IMR-90 (cell line): ENCODE data around the gene ZYG11A. TPM values are rescaled to one million over a fixed set of nuclear protein-coding genes. Genes with fewer than 3 reads are reported as not detected.

ENCODE experiments used
- ATAC-seq: fragments of 200-7000 bp; cut with Tn5 transposase; 2 replicates; pipeline ENCODE4 v1.9.1; 2020; ENCODE audit warnings: low read depth, mild to moderate bottlenecking, moderate library complexity
- BruUV-seq: library from RNA; stranded (reverse); fragments of 400-500 nt; replicated peaks from 2 replicates; lab custom pipeline; 2021; lab: Mats Ljungman, UMichigan
- CTCF ChIA-PET: fragments of 300-600 bp; formaldehyde crosslinking; extraction: SDS; loops from one replicate; lab custom pipeline; 2021; ENCODE audit warnings: antibody characterized with exemption; lab: Yijun Ruan, JAX
- POLR2A ChIA-PET: fragments of 300-600 bp; sonication (Branson Sonifier 250); formaldehyde crosslinking; loops from one replicate; lab custom pipeline; 2022; ENCODE audit warnings: antibody characterized with exemption; ENCODE audit not compliant: unreplicated experiment; lab: Charles Lee
- DNase-seq: peaks from one replicate; pipeline ENCODE4 v3.0.0; 2013
- H2AFZ ChIP-seq: replicated peaks from 2 replicates; pipeline ENCODE3; 2013; ENCODE audit warnings: low read length, mild to moderate bottlenecking; ENCODE audit not compliant: poor library complexity
- H2AK5ac ChIP-seq: 2 replicates; pipeline ENCODE4 v1.6.1; 2013; ENCODE audit warnings: low read depth, low read length, inconsistent platforms
- H2AK9ac ChIP-seq: replicated peaks from 2 replicates; pipeline ENCODE3; 2013; ENCODE audit warnings: mild to moderate bottlenecking, low read depth, low read length, moderate library complexity; ENCODE audit not compliant: poor library complexity
- H2BK120ac ChIP-seq: 2 replicates; pipeline ENCODE4 v1.6.1; 2013; ENCODE audit warnings: low read depth, low read length, inconsistent platforms
- H2BK15ac ChIP-seq: 3 replicates; pipeline ENCODE4 v1.6.1; 2013; ENCODE audit warnings: low read depth, low read length, inconsistent platforms
- H2BK20ac ChIP-seq: 2 replicates; pipeline ENCODE4 v1.6.1; 2013; ENCODE audit warnings: low read depth, mild to moderate bottlenecking, inconsistent platforms, low read length, moderate library complexity
- H2BK5ac ChIP-seq: 2 replicates; pipeline ENCODE4 v1.6.1; 2013; ENCODE audit warnings: mild to moderate bottlenecking, low read depth, low read length, inconsistent platforms; ENCODE audit not compliant: poor library complexity, severe bottlenecking
- H3K14ac ChIP-seq: replicated peaks from 2 replicates; pipeline ENCODE4 v1.6.1; 2013; ENCODE audit warnings: low read depth, low read length, inconsistent platforms
- H3K18ac ChIP-seq: 2 replicates; pipeline ENCODE4 v1.6.1; 2013; ENCODE audit warnings: low read depth, low read length, control low read depth
- H3K23ac ChIP-seq: 2 replicates; pipeline ENCODE4 v1.6.1; 2013; ENCODE audit warnings: low read depth, low read length, inconsistent platforms
- H3K27ac ChIP-seq: 2 replicates; pipeline ENCODE4 v1.5.1; 2013; ENCODE audit warnings: mild to moderate bottlenecking, control low read depth, low read length; ENCODE audit not compliant: insufficient read depth
- H3K27me3 ChIP-seq: 2 replicates; pipeline ENCODE4 v1.6.1; 2013; ENCODE audit warnings: low read length; ENCODE audit not compliant: control insufficient read depth, insufficient read depth
- H3K36me3 ChIP-seq: 2 replicates; pipeline ENCODE4 v1.6.1; 2013; ENCODE audit warnings: low read length, mixed read lengths; ENCODE audit not compliant: control insufficient read depth, insufficient read depth
- H3K4ac ChIP-seq: 2 replicates; pipeline ENCODE4 v1.6.1; 2013; ENCODE audit warnings: low read depth, low read length, inconsistent platforms
- H3K4me1 ChIP-seq: 2 replicates; pipeline ENCODE4 v1.6.1; 2013; ENCODE audit warnings: low read length, mixed read lengths; ENCODE audit not compliant: control insufficient read depth, insufficient read depth
- H3K4me2 ChIP-seq: 2 replicates; pipeline ENCODE4 v1.6.1; 2013; ENCODE audit warnings: low read depth, mild to moderate bottlenecking, control low read depth, low read length, moderate library complexity
- H3K4me3 ChIP-seq: 2 replicates; pipeline ENCODE4 v1.5.1; 2013; ENCODE audit warnings: low read depth, mild to moderate bottlenecking, control low read depth, low read length, moderate library complexity; ENCODE audit not compliant: insufficient read depth
- H3K56ac ChIP-seq: 2 replicates; pipeline ENCODE4 v1.6.1; 2013; ENCODE audit warnings: low read length, inconsistent platforms; ENCODE audit not compliant: insufficient read depth; ENCODE audit errors: extremely low read depth
- H3K79me1 ChIP-seq, 2 experiments: 2 replicates each; pipeline ENCODE4 v1.6.1; 2013; ENCODE audit warnings: low read length in 2 of 2, inconsistent platforms in 1 of 2, low read depth in 1 of 2
- H3K9ac ChIP-seq: 2 replicates; pipeline ENCODE4 v1.6.1; 2013; ENCODE audit warnings: low read depth, low read length, control low read depth
- H3K9me1 ChIP-seq: 2 replicates; pipeline ENCODE4 v1.6.1; 2013; ENCODE audit warnings: low read length, inconsistent platforms; ENCODE audit not compliant: insufficient read depth
- H3K9me3 ChIP-seq: 2 replicates; pipeline ENCODE4 v1.6.1; 2013; ENCODE audit warnings: low read length; ENCODE audit not compliant: control insufficient read depth, insufficient read depth
- H4K20me1 ChIP-seq: 2 replicates; pipeline ENCODE4 v1.6.1; 2013; ENCODE audit warnings: low read length, inconsistent platforms; ENCODE audit not compliant: insufficient read depth
- H4K5ac ChIP-seq: 2 replicates; pipeline ENCODE4 v1.6.1; 2013; ENCODE audit warnings: mild to moderate bottlenecking, low read depth, low read length, control low read depth
- H4K8ac ChIP-seq, 2 experiments: 2 replicates each; pipeline ENCODE4 v1.6.1; 2013; ENCODE audit warnings: low read depth in 2 of 2, low read length in 2 of 2, control low read depth in 1 of 2, inconsistent platforms in 1 of 2
- H4K91ac ChIP-seq: 2 replicates; pipeline ENCODE4 v1.6.1; 2013; ENCODE audit warnings: low read depth, low read length, inconsistent platforms; ENCODE audit not compliant: insufficient read depth
- BHLHE40 ChIP-seq: fragments of 150-350 bp; IDR thresholded peaks from 2 replicates; pipeline ENCODE4 v1.6.1; 2016; ENCODE audit warnings: mild to moderate bottlenecking, low read depth, low read length
- CEBPB ChIP-seq: IDR thresholded peaks from 2 replicates; pipeline ENCODE4 v1.6.1; 2012; ENCODE audit warnings: low read depth, low read length, improper control_type of control experiment
- CHD1 ChIP-seq: IDR thresholded peaks from 2 replicates; pipeline ENCODE4 v1.6.1; 2012; ENCODE audit warnings: low read depth, low read length, improper control_type of control experiment
- FOS ChIP-seq: fragments of 150-350 bp; IDR thresholded peaks from 2 replicates; pipeline ENCODE4 v1.6.1; 2016; ENCODE audit warnings: low read depth, low read length
- MAFK ChIP-seq: IDR thresholded peaks from 2 replicates; pipeline ENCODE4 v1.6.1; 2012; ENCODE audit warnings: low read depth, low read length, improper control_type of control experiment
- MAZ ChIP-seq: IDR thresholded peaks from 2 replicates; pipeline ENCODE4 v1.6.1; 2012; ENCODE audit warnings: low read depth, mild to moderate bottlenecking, low read length, improper control_type of control experiment, moderate library complexity, borderline replicate concordance
- MXI1 ChIP-seq: IDR thresholded peaks from 2 replicates; pipeline ENCODE4 v1.6.1; 2012; ENCODE audit warnings: low read depth, mild to moderate bottlenecking, low read length, moderate library complexity, borderline replicate concordance
- NFE2L2 ChIP-seq: fragments of 150-350 bp; IDR thresholded peaks from 2 replicates; pipeline ENCODE4 v1.6.1; 2016; ENCODE audit warnings: low read depth, mild to moderate bottlenecking, low read length
- POLR2A ChIP-seq: IDR thresholded peaks from 2 replicates; pipeline ENCODE4 v1.6.1; 2012; ENCODE audit warnings: mild to moderate bottlenecking, low read depth, low read length
- RAD21 ChIP-seq: IDR thresholded peaks from 2 replicates; pipeline ENCODE4 v1.6.1; 2012; ENCODE audit warnings: low read length, improper control_type of control experiment
- RCOR1 ChIP-seq: IDR thresholded peaks from 2 replicates; pipeline ENCODE4 v1.6.1; 2012; ENCODE audit warnings: mild to moderate bottlenecking, low read length, improper control_type of control experiment; ENCODE audit not compliant: insufficient replicate concordance
- RFX5 ChIP-seq: IDR thresholded peaks from 2 replicates; pipeline ENCODE4 v1.8.0; 2012; ENCODE audit warnings: low read depth, mild to moderate bottlenecking, low read length, moderate library complexity
- SMC3 ChIP-seq: fragments of 150-350 bp; IDR thresholded peaks from 2 replicates; pipeline ENCODE4 v1.6.1; 2016; ENCODE audit warnings: low read depth, mild to moderate bottlenecking, antibody characterized with exemption, low read length, moderate library complexity
- WGBS, 2 experiments: methylation state at CpG; one replicate each; pipeline versions ENCODE4 v1.1.5 to v1.1.7; 2013; ENCODE audit warnings: missing lambda C conversion rate in 2 of 2; ENCODE audit not compliant: insufficient read length in 1 of 2; ENCODE audit errors: extremely low coverage in 2 of 2; 5-methylcytosine and 5-hydroxymethylcytosine counted together
- dilution Hi-C: fragments of 300-500 bp; cut with HindIII; formaldehyde crosslinking; loops from one replicate; pipeline ENCODE4 v1.14.3; 2018; ENCODE audit warnings: low sequenced_read_pairs; ENCODE audit not compliant: unreplicated experiment
- in situ Hi-C: fragments of 300-500 bp; cut with MboI; formaldehyde crosslinking; loops from 3 replicates; pipeline ENCODE4 v1.14.3; 2019; ENCODE audit warnings: low sequenced_read_pairs, inconsistent platforms, mixed read lengths
- intact Hi-C: fragments of 100-400 bp; cut with micrococcal nuclease; formaldehyde crosslinking; loops from 2 replicates; pipeline ENCODE4 v1.10.0; 2022
- polyA plus RNA-seq, 3 experiments: library from polyadenylated mRNA; depleted of rRNA; stranded (reverse); fragments of >200 nt; gene quantifications; 2 replicates each; pipeline ENCODE4 v1.2.3, GENCODE V29; 2012; ENCODE audit warnings: low replicate concordance in 1 of 3
- total RNA-seq: library from RNA; depleted of rRNA; stranded (reverse); fragments of >200 nt; gene quantifications from 2 replicates; pipeline ENCODE4 v1.2.3, GENCODE V29; 2012
- TF ChIP-seq, protein P1 (sequence below): fragments of 150-350 bp; IDR thresholded peaks from 2 replicates; pipeline ENCODE4 v1.6.1; 2016; ENCODE audit warnings: low read depth, mild to moderate bottlenecking, low read length, moderate library complexity, borderline replicate concordance
- TF ChIP-seq, protein P2 (sequence below): fragments of 150-350 bp; IDR thresholded peaks from 2 replicates; pipeline ENCODE4 v1.6.1; 2017; ENCODE audit warnings: mild to moderate bottlenecking, antibody characterized with exemption, low read length, low read depth
- TF ChIP-seq, protein P3 (sequence below): conservative IDR thresholded peaks from 2 replicates; pipeline ENCODE4 v1.5.1; 2012; ENCODE audit warnings: mild to moderate bottlenecking, low read depth, low read length, improper control_type of control experiment

ZYG11A gene
- total and polyA plus RNA-seq, 2 of the 4 experiments (the other 2 are of a cell fraction), result 0.63 to 2.0 TPM

DNA sequence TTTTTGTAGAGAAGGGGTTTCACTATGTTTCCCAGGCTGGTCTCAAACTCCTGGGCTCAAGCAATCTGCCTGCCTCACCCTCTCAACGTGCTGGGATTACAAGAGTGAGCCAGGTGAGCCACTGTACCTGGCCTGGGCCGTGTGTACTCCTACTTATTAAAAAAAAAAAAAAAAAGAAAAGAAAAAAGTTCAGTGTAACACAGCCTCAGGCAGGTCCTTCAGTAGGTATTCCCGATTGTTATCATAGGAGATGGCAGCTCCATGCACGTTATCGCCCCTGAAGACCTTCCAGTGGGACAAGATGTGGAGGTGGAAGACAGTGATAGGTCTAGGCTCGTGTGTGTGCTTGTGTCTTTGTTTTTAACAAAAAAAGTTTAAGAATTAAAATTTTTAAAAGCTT, 75.6 kb downstream of the ZYG11A start:
- Histone ChIP-seq H3K27me3 (no peaks in the 10 kb centered on the region), H3K9me3 (no peaks in the 10 kb centered on the region), H3K4ac (no peak overlapping the region), H3K79me1 (peaks cover 4 to 5% of the 10 kb centered on the region in 2 experiments; a peak in 2 of 4 replicates), H3K9me1 (peaks cover 3% of the 10 kb centered on the region), H2AFZ (no peak overlapping the region), H4K20me1 (no peaks in the 10 kb centered on the region), H4K8ac (no peak overlapping the region), H4K91ac (no peak overlapping the region), H3K14ac (no peak overlapping the region), H2BK120ac (no peak overlapping the region), H3K27ac (no peak overlapping the region), H3K56ac (no peak overlapping the region), H2BK15ac (no peak overlapping the region), H3K4me3 (no peak overlapping the region), H3K4me2 (no peak overlapping the region), H2AK9ac (no peak overlapping the region), H4K5ac (no peak overlapping the region), H3K4me1 (peaks cover 1% of the 10 kb centered on the region; the same call in 1 of the 2 replicates), H2BK20ac (no peak overlapping the region), H3K23ac (no peak overlapping the region), H3K18ac (no peak overlapping the region), H3K36me3 (no peaks in the 10 kb centered on the region), H2AK5ac (no peak overlapping the region), H2BK5ac (no peak overlapping the region), H3K9ac (no peak overlapping the region)
- CTCF ChIA-PET, result interaction anchor here (0.6 to 1.5 kb wide), 3 partner anchors 9 to 70 kb away, joined by 3 to 5 read pairs (median 5); no protein-coding TSS in a partner anchor
- intact Hi-C loops (no loop called here), dilution Hi-C loops (no loop called here), in situ Hi-C loops (no loop called here)
- no peak for DNase-seq
- TF ChIP-seq, protein P1, sequence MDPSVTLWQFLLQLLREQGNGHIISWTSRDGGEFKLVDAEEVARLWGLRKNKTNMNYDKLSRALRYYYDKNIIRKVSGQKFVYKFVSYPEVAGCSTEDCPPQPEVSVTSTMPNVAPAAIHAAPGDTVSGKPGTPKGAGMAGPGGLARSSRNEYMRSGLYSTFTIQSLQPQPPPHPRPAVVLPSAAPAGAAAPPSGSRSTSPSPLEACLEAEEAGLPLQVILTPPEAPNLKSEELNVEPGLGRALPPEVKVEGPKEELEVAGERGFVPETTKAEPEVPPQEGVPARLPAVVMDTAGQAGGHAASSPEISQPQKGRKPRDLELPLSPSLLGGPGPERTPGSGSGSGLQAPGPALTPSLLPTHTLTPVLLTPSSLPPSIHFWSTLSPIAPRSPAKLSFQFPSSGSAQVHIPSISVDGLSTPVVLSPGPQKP, result no peak
- TF ChIP-seq FOS (no peak), SMC3 (no peak), NFE2L2 (no peak), RCOR1 (no peak), CHD1 (no peak), RFX5 (no peak), POLR2A (no peak), MAFK (no peak), BHLHE40 (no peak), RAD21 (no peak), MXI1 (no peak), MAZ (no peak), CEBPB (no peak)
- TF ChIP-seq, protein P2, sequence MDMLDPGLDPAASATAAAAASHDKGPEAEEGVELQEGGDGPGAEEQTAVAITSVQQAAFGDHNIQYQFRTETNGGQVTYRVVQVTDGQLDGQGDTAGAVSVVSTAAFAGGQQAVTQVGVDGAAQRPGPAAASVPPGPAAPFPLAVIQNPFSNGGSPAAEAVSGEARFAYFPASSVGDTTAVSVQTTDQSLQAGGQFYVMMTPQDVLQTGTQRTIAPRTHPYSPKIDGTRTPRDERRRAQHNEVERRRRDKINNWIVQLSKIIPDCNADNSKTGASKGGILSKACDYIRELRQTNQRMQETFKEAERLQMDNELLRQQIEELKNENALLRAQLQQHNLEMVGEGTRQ, result no peak
- TF ChIP-seq, protein P3, sequence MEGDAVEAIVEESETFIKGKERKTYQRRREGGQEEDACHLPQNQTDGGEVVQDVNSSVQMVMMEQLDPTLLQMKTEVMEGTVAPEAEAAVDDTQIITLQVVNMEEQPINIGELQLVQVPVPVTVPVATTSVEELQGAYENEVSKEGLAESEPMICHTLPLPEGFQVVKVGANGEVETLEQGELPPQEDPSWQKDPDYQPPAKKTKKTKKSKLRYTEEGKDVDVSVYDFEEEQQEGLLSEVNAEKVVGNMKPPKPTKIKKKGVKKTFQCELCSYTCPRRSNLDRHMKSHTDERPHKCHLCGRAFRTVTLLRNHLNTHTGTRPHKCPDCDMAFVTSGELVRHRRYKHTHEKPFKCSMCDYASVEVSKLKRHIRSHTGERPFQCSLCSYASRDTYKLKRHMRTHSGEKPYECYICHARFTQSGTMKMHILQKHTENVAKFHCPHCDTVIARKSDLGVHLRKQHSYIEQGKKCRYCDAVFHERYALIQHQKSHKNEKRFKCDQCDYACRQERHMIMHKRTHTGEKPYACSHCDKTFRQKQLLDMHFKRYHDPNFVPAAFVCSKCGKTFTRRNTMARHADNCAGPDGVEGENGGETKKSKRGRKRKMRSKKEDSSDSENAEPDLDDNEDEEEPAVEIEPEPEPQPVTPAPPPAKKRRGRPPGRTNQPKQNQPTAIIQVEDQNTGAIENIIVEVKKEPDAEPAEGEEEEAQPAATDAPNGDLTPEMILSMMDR, result no peak
- no peak for ATAC-seq
- no TSS peak for BruUV-seq
- POLR2A ChIA-PET, result no interaction called here
- no CpG with 5 or more reads among the region's 6 CpGs for WGBS, 2 experiments
